Stimulated activated CD4-positive, alpha-beta T cell treated with anti-CD3 and anti-CD28 coated beads, Interleukin-12 subunit alpha, Interleukin-12 subunit beta, amount 100 ng/mL, for 48 hours (primary cell): ENCODE data around the gene TFR2.
A peak's percentile ranks its signal among the peaks of the same experiment; 100 is the strongest.

Experiments used
- DNase-seq, 3 donors: peaks; one replicate each; pipeline ENCODE4 v3.0.0-alpha.2; 2020; ENCODE audit warnings: low read depth in 2 of 3, low spot score in 1 of 3

Gene TFR2

DNA sequence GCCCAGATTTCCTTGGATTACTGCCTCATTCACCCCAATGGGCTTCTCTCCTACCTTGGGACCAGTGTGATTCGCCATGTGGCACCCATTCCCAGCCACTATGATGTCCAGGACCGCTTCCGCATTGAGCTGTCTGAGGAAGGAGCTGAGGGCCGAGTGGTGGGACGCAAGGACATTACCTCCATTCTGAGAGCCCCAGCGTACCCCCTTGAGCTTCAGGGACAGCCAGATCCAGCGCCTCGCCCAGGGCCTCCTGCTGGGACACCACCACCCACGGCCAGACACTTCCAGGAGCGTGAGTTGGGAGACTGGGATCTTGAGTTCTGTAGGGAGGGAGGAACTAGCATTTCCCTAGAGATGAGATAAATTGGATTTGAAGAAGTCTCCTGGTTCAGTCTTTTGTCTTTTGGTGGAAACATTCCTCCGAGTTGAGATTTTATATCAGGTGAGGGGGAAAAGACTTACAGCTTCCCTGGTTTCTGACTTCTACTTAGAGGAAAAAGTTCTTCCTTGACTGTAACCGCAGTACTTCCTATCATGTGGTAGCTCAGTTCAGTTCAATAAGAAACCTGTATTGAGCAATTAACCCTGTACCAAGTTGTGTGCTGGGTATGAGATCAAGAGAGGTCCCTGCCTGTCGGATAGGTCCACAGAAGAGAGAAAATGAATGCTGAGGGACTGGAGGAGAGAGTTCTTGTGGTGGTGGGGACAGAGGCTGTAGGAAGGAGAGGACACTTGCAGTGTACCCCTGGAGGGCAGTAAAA lies 27.8 kb downstream of the TFR2 start:
- DNase-seq: no peak

DNA sequence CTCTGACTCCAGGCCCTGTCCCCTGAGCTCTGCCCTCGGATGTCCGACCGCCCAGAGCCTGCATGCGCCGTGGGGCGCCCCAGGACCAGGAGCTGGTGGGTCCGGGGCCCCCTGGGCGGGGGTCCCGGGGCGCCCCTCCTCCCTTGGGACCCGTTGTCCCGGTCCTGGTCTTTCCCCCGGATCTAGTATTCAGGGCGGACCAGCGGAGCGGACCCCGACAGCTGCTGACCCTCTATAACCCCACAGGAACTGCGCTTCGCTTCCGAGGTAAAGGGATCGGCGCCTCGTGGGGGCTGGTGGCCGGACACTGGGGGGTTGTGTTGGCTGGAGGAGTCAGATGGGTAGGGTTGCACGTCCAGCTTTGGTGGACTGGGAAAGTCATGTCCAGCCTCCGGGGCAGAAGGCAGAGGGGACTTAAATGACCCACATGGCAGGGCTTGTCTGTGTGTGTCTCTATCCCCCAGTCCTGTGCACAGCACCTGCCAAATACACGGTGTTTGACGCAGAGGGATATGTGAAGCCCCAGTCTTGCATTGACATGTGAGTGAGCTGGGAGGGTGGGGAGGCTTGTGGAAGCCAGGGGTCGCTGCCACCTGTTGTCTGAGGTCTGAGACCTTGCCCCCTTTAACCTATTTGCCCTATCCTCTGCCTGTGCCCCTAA lies 28.5 kb downstream of the TFR2 start:
- DNase-seq: no peak

DNA sequence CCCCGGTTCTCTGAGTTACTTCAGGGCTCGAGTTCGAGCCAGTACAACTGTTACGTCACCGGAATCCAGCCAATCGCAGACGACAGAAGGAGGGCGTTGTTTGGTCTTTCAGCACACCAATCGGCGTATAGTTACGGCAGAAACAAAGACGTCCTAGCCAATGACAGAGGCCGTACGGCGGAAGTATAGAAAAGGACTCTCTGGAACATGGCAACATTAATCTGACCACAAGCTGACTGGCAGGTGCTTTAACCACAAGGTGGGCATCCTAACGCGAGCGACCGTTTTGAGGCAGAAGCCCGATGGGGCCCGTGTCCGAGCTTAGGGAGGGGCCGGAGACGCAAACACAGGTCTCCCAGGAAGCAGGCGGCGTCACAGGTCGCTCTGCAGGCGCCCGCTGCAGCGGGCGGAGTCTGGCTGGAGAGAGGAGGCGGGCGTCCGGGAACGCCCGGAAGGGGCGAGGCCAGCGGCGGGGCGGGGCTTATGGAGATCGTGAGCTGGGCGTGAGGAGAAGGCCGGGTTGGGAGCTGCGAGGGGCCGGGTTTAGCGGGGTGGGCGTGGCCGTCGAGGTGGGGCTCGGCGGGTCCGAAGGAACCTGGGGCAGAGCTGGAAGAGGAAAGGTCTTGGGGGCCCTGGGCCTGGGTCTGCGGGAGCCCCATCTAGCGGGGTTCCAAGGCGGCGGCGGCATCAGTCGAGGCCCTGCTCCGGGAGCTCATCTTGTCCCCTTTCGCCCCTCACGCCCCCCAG lies 29.2 kb downstream of the TFR2 start, which contains the start of gene MOSPD3:
Gene MOSPD3 (plus strand): TSS at position 558 of the 747 bp plus-strand sequence. CDS start 252 bp downstream, outside the sequence.
- DNase-seq: peak; percentile 96 to 99 (median 97)

DNA sequence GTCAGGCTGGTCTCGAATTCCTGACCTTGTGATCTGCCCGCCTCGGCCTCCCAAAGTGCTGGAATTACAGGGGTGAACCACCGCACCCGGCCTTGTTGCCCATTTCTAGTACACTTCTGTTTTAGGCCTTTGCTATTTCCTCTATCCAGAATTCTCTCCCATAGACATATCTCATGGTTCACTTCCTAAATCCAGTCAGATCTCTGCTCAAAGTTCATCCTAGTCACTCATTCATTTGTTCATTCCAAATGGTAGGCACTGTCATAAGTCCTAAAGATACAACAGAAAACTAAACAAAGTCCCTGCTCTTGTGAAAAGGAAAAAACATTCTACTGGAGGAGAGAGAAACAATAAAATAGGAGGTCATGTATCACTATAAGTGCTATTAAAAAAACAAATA lies 31.4 kb downstream of the TFR2 start:
- DNase-seq: no peak

DNA sequence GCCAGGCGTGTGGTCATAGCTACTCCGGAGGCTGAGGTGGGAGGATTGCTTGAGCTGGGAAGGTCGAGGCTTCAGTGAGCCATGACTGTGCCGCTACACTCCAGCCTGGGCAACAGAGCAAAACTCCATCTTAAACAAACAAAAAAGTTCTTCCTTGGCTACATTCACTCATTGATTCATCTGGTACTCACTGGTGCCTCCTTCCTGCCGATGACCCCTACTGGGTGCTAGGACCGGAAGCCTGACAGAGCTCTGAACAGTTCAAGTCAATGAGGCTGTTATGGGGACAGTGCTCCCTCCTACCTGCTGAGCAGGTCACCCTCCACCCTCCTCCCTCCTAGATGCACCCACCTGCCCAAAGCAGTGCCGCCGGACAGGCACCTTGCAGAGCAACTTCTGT lies 34.2 kb downstream of the TFR2 start:
- no peak for DNase-seq

DNA sequence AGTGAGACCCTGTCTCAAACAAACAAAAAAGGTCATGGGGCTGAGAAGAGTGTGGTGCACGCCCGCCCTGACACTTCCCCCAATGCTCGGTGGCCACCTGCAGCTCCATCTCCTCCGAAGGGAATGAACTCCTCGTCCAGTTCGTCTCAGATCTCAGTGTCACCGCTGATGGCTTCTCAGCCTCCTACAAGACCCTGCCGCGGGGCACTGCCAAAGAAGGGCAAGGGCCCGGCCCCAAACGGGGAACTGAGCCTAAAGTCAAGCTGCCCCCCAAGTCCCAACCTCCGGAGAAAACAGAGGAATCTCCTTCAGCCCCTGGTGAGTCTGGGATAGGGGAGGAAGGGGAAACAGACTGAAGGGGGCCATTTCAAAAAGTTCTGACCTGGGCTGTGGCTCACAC lies 35.0 kb downstream of the TFR2 start:
- no peak for DNase-seq

DNA sequence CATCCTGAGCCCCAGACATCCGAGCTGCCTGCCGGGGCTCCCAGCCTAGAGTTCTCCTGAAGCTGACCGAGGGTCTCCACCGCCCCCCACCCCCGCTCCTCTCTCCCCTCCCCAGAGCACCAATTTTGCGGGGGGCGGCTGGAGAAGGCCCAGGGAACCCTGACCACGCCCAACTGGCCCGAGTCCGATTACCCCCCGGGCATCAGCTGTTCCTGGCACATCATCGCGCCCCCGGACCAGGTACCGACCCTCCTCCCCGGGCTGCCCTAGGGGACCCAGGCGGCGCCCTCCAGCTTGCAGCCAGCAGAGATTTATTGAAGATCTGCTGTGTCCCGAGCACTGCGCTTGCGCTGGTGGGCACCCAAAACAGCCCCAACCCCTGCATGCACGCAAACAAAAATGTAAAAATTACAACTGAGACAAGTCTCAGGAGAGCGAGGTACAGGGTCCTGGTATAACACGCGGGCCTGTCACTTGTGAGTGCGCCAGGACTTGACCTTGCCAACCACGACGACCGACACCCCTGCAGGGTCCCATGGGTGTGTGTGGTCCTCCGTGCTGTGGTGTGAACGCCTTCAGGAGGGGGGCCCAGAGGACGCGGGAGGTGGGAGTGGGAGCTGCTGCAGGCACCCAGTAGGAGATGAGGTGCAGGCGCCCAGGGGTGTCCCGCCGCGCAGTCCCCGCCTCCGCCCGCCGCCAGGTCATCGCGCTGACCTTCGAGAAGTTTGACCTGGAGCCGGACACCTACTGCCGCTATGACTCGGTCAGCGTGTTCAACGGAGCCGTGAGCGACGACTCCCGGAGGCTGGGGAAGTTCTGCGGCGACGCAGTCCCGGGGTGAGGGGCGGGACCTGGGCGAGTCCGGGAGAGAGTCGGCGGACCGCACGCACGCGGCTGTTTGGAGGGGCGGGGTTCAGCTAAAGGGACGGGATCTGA lies 36.1 kb downstream of the TFR2 start:
- DNase-seq: no peak

DNA sequence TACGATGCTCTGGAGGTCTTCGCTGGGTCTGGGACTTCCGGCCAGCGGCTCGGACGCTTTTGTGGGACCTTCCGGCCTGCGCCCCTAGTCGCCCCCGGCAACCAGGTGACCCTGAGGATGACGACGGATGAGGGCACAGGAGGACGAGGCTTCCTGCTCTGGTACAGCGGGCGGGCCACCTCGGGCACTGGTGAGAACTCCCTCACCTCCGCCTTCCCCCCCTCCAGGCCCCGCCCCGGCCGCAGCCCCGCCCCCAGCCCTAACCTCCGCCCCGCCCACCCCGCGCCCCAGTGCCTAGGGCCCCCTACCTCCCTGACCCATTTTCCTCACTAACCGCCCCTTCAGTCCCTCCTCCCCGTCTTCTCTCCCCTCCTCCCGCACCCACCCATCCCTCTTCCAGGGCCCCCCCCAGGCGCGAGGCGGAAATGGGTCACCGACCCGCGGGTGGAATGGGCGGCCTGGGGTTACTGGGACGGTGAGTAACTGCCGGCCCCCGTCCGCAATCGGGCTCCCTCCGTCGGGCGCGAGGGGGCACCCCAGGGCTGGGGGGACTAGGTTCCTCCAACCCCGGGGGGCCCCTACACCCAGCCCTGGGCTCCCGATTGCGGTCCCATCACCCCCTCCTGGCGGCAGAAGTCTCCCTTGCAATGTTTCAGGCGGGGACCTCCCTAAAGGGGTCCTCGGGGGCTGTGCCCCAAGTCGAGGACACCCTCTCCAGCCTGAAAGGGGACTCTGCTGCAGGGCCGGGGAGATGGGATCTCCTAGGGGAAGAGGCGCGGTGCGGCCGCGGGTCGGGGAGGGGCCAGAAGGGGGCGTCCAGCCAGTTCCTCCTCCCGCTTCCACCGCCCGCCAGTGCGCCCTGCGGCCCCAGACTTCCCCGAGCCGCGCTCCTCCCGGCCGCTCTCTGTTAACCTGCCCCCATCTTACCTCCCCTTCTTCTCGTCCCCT lies 37.0 kb downstream of the TFR2 start:
- DNase-seq: peak; percentile 41 to 59 (median 56)

DNA sequence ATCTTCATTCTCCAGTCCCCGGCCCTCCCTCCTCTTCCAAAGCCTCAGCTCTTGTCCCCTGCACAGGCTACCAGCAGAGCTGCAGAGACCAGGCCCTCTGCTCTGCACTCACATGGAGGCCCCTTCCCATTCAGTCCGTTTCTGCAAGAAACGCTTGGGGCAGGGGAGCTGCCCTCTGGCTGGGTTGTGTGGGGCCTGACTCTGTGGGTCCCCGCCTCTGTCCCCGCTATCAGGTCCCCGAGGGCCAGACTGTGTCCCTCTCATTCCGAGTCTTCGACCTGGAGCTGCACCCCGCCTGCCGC lies 37.7 kb downstream of the TFR2 start:
- no peak for DNase-seq

DNA sequence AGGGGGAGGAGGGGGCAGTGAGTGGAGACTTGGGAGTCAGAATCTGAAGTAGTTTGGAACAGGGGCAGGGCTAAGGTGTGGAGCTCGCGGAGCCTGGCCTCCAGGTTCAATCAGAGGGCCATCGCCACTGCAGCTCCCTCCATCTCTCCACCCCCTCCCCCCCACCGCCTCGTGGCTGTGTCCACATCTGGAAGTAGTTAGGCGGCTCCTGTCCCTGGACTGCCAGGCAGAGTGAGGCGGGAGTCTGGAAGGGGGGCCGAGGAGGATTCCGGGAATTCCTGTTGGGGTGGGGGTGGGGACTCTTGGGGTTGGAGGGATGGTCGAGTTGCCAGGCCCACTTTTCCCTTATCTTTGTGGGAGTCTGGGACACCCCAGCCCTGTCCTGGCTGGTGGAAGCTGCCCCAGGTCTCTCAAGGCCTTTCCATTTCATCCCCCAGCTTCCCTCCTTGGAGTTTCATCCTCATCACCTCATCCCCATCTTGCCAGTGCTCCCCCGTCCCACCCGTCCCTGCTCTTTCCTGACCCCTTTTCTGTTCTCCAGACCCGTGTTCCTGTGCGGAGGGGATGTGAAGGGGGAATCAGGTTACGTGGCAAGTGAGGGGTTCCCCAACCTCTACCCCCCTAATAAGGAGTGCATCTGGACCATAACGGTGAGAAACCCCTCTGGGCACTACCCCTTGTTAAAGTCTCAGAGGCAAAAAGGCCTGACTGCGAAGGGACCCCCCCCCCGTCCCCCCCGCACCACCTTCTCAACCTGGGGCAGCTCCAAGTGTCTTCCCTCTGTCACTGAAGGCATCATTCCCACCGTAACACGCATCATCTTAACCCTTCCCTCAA lies 38.2 kb downstream of the TFR2 start:
- DNase-seq: no peak

DNA sequence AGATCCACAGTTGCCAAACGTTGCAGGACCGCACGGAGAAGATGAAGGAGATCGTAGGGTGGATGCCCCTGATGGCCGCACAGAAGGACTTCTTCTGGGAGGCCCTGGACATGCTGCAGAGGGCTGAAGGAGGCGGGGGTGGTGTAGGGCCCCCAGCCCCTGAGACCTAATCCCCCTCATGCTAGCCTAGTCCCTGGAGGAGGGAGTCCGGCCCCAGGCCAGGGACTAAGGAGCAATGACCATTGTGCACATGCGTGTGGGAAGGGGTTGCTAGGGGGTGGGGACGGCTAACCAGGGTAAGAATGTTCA lies 40.7 kb downstream of the TFR2 start:
- no peak for DNase-seq

DNA sequence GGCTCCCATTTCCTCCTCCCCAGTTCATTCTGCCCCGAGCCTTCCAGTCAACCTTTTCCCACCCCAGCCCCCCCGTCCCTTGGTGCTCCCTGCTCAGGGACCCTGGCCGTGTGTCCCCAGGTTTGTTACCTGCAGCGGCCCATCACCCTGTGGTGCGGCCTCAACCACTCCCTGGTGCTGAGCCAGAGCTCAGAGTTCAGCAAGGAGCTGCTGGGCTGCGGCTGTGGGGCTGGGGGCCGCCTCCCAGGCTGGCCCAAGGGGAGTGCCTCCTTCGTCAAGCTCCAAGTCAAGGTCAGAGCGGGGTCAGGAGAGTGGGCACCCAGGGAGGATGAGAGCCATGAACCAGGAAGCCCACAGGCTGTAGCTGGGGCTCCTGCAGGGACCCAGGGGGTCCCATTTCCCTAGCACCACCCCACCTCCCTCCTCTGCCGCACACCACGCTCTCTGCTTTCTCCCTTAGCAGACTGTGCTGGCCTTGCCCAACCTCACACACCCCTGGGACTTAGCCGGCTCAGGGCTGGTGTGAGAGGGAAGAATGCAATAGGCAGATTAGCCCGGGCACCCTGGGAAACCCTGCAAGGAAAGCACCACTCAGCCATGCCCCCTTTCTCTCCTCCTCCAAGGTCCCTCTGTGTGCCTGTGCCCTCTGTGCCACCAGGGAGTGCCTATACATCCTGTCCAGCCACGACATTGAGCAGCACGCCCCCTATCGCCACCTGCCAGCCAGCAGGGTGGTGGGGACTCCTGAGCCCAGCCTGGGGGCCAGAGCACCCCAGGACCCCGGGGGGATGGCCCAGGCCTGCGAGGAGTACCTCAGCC lies 41.2 kb downstream of the TFR2 start:
- no peak for DNase-seq

DNA sequence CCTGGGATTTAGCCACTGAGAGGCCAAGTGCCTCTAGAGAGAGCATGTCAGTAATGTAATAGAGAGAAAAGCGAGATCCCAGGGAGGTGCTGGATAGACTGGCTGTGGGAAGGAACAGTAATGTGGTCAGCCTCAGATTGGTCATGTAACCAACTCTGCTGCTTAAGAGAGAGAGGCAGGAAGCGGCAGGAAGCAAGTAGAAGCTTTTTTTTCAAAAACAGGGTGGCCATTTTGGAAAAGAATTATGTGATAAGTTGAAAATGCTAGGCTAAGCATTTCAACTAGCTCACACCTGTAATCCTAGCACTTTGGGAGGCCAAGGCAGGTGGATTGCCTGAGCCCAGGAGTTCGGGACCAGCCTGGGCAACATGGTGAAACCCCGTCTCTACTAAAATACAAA lies 42.9 kb downstream of the TFR2 start:
- DNase-seq: no peak

DNA sequence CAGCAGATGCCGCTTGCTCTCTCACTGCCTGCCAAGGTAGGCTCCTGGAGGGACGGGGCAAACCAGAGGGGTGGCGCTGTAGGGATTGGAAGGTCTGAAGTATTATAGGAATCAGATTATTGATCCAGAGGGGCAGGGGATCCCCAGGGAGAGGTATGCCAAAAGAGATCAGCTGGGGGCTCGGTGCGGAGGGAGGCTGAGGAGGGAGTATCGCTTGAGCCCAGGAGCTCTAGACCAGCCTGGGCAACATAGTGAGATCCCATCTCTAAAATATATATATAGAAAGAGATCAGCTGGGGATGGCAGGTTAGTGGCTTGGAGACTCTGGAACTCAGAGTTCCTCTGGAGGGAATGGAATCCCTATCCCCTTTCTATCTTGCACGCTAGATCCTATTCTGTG lies 46.2 kb downstream of the TFR2 start:
- DNase-seq: no peak

DNA sequence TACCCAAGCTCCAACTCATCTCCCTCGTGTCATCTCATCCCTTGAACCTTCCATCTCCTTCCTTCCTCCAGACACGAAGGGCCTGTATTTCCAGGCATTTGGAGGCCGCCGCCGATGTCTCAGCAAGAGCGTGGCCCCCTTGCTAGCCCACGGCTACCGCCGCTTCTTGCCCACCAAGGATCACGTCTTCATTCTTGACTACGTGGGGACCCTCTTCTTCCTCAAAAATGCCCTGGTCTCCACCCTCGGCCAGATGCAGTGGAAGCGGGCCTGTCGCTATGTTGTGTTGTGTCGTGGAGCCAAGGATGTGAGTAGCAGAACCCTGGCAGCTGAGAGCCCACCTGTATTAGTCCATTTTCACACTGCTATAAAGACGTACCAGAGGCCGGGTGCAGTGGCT lies 49.8 kb downstream of the TFR2 start:
- no peak for DNase-seq

DNA sequence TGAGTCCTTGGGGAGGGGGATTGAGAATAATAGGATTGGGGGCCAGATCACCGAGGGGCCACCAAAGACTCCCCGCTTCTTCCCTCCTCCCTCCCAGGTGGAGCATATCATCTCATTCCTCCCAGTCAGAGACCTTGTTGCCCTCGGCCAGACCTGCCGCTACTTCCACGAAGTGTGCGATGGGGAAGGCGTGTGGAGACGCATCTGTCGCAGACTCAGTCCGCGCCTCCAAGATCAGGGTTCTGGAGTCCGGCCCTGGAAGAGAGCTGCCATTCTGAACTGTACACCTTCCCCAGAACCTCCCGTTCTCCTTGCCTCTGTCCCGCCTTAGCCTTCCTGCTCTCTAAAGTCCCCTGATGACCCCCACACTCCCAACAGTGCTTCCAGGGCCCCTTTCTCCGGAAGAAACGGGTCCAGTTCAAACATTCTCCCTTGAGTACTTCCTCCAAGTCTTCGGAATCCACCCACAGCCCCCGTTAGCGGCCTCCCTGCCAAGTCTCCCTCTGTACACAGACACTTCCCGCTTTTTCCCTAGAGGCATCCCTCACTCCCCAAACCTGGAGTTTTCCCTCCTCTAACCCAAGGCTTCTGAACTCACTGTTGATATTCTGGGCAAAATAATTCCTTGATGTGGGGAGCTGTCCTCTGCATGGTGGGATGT lies 51.1 kb downstream of the TFR2 start:
- DNase-seq: no peak

DNA sequence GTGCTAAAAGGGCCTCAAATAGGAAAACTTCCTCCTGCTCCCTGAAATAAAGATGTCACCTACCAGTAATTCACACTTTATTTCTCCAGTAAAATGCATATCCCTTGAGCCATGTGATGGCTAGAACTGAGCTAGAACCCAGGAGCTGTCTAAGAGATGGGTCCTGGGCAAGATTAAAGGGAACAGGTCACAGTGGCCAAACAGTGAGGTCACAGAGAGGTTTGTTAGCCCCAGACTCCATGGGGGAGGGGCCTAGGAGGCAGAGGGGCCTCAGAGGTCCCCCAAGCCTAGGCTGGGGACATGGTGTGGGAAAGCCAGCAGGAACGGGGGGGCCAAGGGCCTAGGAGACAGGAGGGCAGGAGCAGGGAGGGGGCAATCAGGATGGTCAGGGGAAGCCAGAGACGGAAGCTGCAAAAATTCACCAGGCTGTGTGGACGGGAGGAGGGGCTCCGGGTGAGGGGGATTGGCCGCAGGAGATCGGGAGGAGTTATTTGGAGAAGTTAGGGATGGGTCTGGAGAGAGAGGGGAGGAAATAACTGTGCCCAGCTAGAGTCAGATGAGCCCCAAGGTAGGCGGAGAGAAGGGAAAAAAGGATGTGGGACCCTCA lies 51.9 kb downstream of the TFR2 start:
- no peak for DNase-seq

DNA sequence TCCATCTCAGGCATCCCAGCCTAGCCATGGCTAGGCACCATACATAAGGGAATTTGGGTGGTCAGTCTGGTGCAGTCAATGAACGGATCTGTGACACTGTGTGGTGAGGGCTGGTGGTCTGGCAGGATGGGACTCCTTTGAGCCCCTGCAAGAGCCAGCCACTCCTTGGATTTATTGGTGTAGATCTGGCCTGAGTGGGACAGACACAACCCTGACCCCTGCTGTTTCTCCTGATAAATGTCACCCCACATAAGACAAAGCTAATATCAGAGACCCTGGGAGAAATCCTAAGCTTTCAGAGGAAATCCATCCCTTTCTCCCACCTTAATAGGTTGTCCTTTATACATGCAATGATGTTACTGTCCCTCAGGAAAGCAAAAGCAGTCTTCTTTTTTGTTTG lies 52.9 kb downstream of the TFR2 start:
- DNase-seq: no peak
